Endodermal cell (in vitro differentiated cells): ENCODE results near the gene KCNQ1. TPM values are rescaled to one million over a fixed set of nuclear protein-coding genes. Genes with fewer than 3 reads are reported as not detected.

Experiments used
- DNase-seq: peaks from one replicate; pipeline ENCODE4 v3.0.0-alpha.2; 2017
- H3K27ac ChIP-seq: 2 replicates; pipeline ENCODE4 v1.5.1; 2013; ENCODE audit warnings: mild to moderate bottlenecking, low read depth, low read length, moderate library complexity
- H3K27me3 ChIP-seq: 2 replicates; pipeline ENCODE4 v1.6.1; 2013; ENCODE audit warnings: mild to moderate bottlenecking, low read length, moderate library complexity; ENCODE audit not compliant: insufficient read depth, control insufficient read depth, poor library complexity, severe bottlenecking
- H3K36me3 ChIP-seq: 2 replicates; pipeline ENCODE4 v1.7.0; 2013; ENCODE audit warnings: mild to moderate bottlenecking, low read length, moderate library complexity; ENCODE audit not compliant: control insufficient read depth, insufficient read depth
- H3K4me1 ChIP-seq: one replicate; pipeline ENCODE4 v1.7.0; 2013; ENCODE audit warnings: low read length; ENCODE audit not compliant: control insufficient read depth, insufficient read depth
- H3K4me3 ChIP-seq: 2 replicates; pipeline ENCODE4 v1.5.1; 2013; ENCODE audit warnings: mild to moderate bottlenecking, low read length, moderate library complexity
- H3K9ac ChIP-seq: 2 replicates; pipeline ENCODE4 v1.6.1; 2013; ENCODE audit warnings: mild to moderate bottlenecking, low read length, moderate library complexity; ENCODE audit not compliant: poor library complexity, severe bottlenecking; ENCODE audit errors: extremely low read depth
- H3K9me3 ChIP-seq: 2 replicates; pipeline ENCODE4 v1.6.1; 2013; ENCODE audit warnings: mild to moderate bottlenecking, low read length, moderate library complexity; ENCODE audit not compliant: control insufficient read depth
- H3K27ac Mint-ChIP-seq: 2 replicates; pipeline ENCODE4 v1.8.0; 2020; ENCODE audit warnings: mixed read lengths
- H3K27me3 Mint-ChIP-seq: 2 replicates; pipeline ENCODE4 v1.8.0; 2021; ENCODE audit warnings: mild to moderate bottlenecking, mixed read lengths; ENCODE audit not compliant: insufficient read depth
- H3K36me3 Mint-ChIP-seq: 2 replicates; pipeline ENCODE4 v1.8.0; 2020; ENCODE audit warnings: low read depth, mixed read lengths
- H3K4me1 Mint-ChIP-seq: 2 replicates; pipeline ENCODE4 v1.8.0; 2020; ENCODE audit warnings: mixed read lengths
- H3K4me3 Mint-ChIP-seq: 2 replicates; pipeline ENCODE4 v1.8.0; 2020; ENCODE audit warnings: mild to moderate bottlenecking, moderate library complexity, mixed read lengths
- H3K9me3 Mint-ChIP-seq: 2 replicates; pipeline ENCODE4 v1.8.0; 2020; ENCODE audit warnings: mild to moderate bottlenecking, mixed read lengths
- CTCF ChIP-seq: fragments of 200-600 bp; sonication (generic); conservative IDR thresholded peaks from 2 replicates; pipeline ENCODE4 v1.5.0; 2021; ENCODE audit warnings: antibody characterized with exemption, mild to moderate bottlenecking
- WGBS, 2 experiments: methylation state at CpG; one replicate each; pipeline versions ENCODE4 v1.1.5 to v1.1.7; 2013; ENCODE audit warnings: missing lambda C conversion rate in 2 of 2, mixed read lengths in 1 of 2; ENCODE audit not compliant: insufficient coverage in 1 of 2, insufficient read length in 1 of 2; 5-methylcytosine and 5-hydroxymethylcytosine counted together
- total RNA-seq, 2 donors: library from RNA; stranded (reverse); fragmentation: NEBNext Ultra II Directional in 1 of 2; extraction: Animal tissue kit (Norgen Biotek cat#: 25700) in 1 of 2; gene quantifications; 2 replicates in 1 of 2; 3 replicates in 1 of 2; pipeline ENCODE4 v1.2.1, GENCODE V29; 2021

Gene KCNQ1
- total RNA-seq, 2 donors from 2014 or later = 1.8 to 3.5 TPM

GRCh38 chr11:2708151-2708581, 263.4 kb downstream of the KCNQ1 start:
- Histone ChIP-seq H3K4me3 (no peak overlapping the region), H3K9ac (no peak overlapping the region), H3K9me3 (peaks cover 10% of the 10 kb centered on the region), H3K27me3 (no peaks in the 10 kb centered on the region), H3K27ac (no peak overlapping the region), H3K36me3 (no peaks in the 10 kb centered on the region), H3K4me1 (peaks cover 3% of the 10 kb centered on the region)
- no peak overlapping the region for H3K4me3 Mint-ChIP-seq
- H3K27me3 Mint-ChIP-seq = peaks cover 76% of the 10 kb centered on the region
- no peak for DNase-seq
- H3K4me1 Mint-ChIP-seq = peaks cover 16% of the 10 kb centered on the region
- peaks cover 7% of the 10 kb centered on the region for H3K36me3 Mint-ChIP-seq
- no peak overlapping the region for H3K27ac Mint-ChIP-seq
- peak; percentile 21 for TF ChIP-seq CTCF
- 83 to 86% methylated on average over 7 to 11 of the region's 11 CpGs for WGBS, 2 experiments
- peaks cover 26% of the 10 kb centered on the region for H3K9me3 Mint-ChIP-seq

- Mint-ChIP-seq H3K36me3 (peaks cover 7% of the 10 kb centered on the region), H3K4me3 (no peak overlapping the region), H3K27ac (no peak overlapping the region), H3K4me1 (peaks cover 11% of the 10 kb centered on the region), H3K9me3 (peaks cover 26% of the 10 kb centered on the region), H3K27me3 (peaks cover 79% of the 10 kb centered on the region)
- Histone ChIP-seq H3K4me1 (no peaks in the 10 kb centered on the region), H3K4me3 (no peak overlapping the region), H3K36me3 (no peaks in the 10 kb centered on the region), H3K9me3 (peaks cover 10% of the 10 kb centered on the region), H3K27me3 (no peaks in the 10 kb centered on the region), H3K27ac (no peak overlapping the region), H3K9ac (no peak overlapping the region)
- WGBS, 2 experiments = 79 to 94% methylated on average over 9 to 13 of the region's 14 CpGs
- DNase-seq = no peak
- no peak for TF ChIP-seq CTCF
Measured at GRCh38 chr11:2708757-2709281, 264.0 kb downstream of the KCNQ1 start.

DNA sequence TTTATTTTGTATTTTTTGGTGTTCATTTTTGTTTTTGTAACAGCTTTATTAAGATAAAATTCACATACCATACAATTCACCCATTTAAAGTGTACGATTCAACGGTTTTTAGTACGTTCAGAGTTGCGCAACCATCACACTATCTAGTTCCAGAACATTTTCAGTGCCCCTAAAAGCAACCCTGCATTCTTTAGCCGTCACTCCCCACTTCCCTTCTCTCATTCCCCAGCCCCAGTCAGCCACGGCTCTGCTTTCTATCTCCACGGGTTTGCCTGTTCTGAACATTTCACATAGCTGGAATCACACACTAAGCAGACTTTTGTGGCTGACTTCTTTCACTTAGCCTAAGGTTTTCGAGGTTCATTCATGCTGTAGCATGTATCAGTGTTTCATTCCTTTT, 264.6 kb downstream of the KCNQ1 start:
- H3K9me3 ChIP-seq = peaks cover 10% of the 10 kb centered on the region
- H3K9ac ChIP-seq = no peak overlapping the region
- no peak overlapping the region for H3K4me3 ChIP-seq
- H3K27me3 ChIP-seq = no peaks in the 10 kb centered on the region
- no peaks in the 10 kb centered on the region for H3K36me3 ChIP-seq
- no peak overlapping the region for H3K4me3 Mint-ChIP-seq
- no peak for DNase-seq
- no peak overlapping the region for H3K27ac ChIP-seq
- H3K27me3 Mint-ChIP-seq = peaks cover 80% of the 10 kb centered on the region
- peaks cover 6% of the 10 kb centered on the region for H3K4me1 Mint-ChIP-seq
- H3K4me1 ChIP-seq = no peaks in the 10 kb centered on the region
- TF ChIP-seq CTCF = no peak
- H3K9me3 Mint-ChIP-seq = peaks cover 26% of the 10 kb centered on the region
- WGBS, 2 experiments = 85 to 88% methylated on average over 8 of the region's 8 CpGs
- H3K27ac Mint-ChIP-seq = no peak overlapping the region
- H3K36me3 Mint-ChIP-seq = peaks cover 7% of the 10 kb centered on the region
